ENCODE results near the gene BMPR1A. TPM values are rescaled to one million over a fixed set of nuclear protein-coding genes. Genes with fewer than 3 reads are reported as not detected.

The BMPR1A gene
- total RNA-seq, 3 donors from 2014 or later, result 49.8 to 87.2 (median 57.4) TPM

DNA sequence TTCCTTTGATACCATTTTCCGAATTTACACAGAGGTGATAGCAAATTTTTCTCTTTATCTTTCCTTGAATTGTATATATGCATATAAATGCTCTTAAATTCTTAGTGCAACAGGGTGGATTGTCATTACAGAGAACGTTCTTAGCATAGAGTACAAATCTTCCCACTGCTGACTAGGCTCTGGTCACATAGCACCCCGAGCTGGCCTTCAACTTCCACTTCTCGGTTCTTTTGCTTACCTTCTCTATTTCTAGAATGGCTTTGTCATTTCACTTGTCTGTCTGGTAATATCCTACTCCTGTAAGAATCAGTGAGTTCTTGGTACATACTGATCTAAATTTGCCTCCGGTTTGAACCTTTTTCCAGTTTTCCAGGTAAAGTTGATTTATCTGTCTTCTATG is 225.3 kb downstream of the BMPR1A start:
- Histone ChIP-seq H3K27me3 (no peaks in the 10 kb centered on the region), H3K4me3 (no peak overlapping the region), H3K27ac (no peak overlapping the region), H3K36me3 (no peaks in the 10 kb centered on the region), H3K4me1 (no peaks in the 10 kb centered on the region), H3K9me3 (no peaks in the 10 kb centered on the region)
- no peak for TF ChIP-seq POLR2AphosphoS5 (IDR thresholded peaks at IDR 0.05)
- TF ChIP-seq POLR2A (IDR thresholded peaks at IDR 0.05), result no peak
- no peak for TF ChIP-seq CTCF (IDR thresholded peaks at IDR 0.05)
- no peak for DNase-seq (ENCODE audit: low spot score in 2 of 2)
- intact Hi-C loops (cut with DNase I; ENCODE audit: low total_unique reads), result no loop called here

Other genes starting within 250 kb of the BMPR1A start
- 10 to 100 TPM; 39.8 to 65.0 (median 49.5) TPM for gene WAPL, start 234.8 kb upstream of the BMPR1A start, total RNA-seq
- not detected for gene OPN4, start 102.1 kb upstream of the BMPR1A start, total RNA-seq
- gene LDB3, start 88.1 kb upstream of the BMPR1A start, total RNA-seq, result 1 to 10 TPM in 2 of 3 donors, under 1 TPM in 1; 0.98 to 2.9 (median 1.3) TPM
- 10 to 100 TPM; 23.0 to 60.3 (median 32.6) TPM for gene MMRN2, start 201.0 kb downstream of the BMPR1A start, total RNA-seq
- 100 to 1,000 TPM in 1 of 3 donors, 10 to 100 TPM in 2; 52.1 to 255 (median 53.7) TPM for gene SNCG, start 202.0 kb downstream of the BMPR1A start, total RNA-seq
- 1,000 to 10,000 TPM in 1 of 3 donors, 100 to 1,000 TPM in 2; 204 to 1,074 (median 288) TPM for gene ADIRF, start 211.9 kb downstream of the BMPR1A start, total RNA-seq